22Rv1 (cell line): ENCODE data around the gene SLU7.

Experiments used
- CTCF ChIP-seq: fragments of 450-650 bp; IDR thresholded peaks from 2 replicates; pipeline ENCODE4 v1.5.1; 2017; ENCODE audit warnings: mild to moderate bottlenecking
- ZFX ChIP-seq: fragments of 450-650 bp; IDR thresholded peaks from 2 replicates; pipeline ENCODE4 v1.6.1; 2017; ENCODE audit warnings: antibody characterized with exemption, borderline replicate concordance

- TF ChIP-seq CTCF (no peak), ZFX (no peak)
Measured at GRCh38 chr5:160363660-160364395, 55.1 kb downstream of the SLU7 start.
